Stimulated activated CD8-positive, alpha-beta memory T cell treated with anti-CD3 and anti-CD28 coated beads, Interleukin-12 subunit alpha, Interleukin-12 subunit beta, amount 100 ng/mL, for 24 hours (primary cell): ENCODE data around the gene ARHGAP25.
A peak's percentile ranks its signal among the peaks of the same experiment; 100 is the strongest.
"Not testable (repeated sequence)": the region's sequence is repeated elsewhere in the genome, so short reads cannot be mapped to it uniquely, and the experiment has no call there.

Experiments
- DNase-seq: peaks from one replicate; pipeline ENCODE4 v3.0.0-alpha.2; 2020; ENCODE audit errors: extremely low read depth

The ARHGAP25 gene

DNA sequence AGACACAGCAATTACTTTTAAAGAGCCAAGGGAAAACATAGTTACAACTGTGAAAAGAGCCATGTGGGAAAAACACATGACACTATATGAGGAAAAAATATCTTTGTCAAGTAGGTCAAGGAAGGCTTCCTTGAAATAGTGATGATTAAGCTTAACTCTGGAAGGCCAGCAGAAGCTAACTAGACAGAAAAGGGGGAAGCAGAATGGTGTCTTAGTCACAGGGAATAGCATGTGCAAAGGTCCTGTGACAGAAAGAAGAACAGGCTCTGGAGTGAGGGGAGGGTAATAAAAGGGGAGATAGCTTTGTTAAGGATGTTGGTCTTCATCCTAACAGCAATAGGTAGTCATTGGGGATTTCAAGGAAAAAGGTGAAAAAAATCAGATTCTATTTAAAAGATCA is 64.0 kb downstream of the ARHGAP25 start:
- DNase-seq, result no peak

DNA sequence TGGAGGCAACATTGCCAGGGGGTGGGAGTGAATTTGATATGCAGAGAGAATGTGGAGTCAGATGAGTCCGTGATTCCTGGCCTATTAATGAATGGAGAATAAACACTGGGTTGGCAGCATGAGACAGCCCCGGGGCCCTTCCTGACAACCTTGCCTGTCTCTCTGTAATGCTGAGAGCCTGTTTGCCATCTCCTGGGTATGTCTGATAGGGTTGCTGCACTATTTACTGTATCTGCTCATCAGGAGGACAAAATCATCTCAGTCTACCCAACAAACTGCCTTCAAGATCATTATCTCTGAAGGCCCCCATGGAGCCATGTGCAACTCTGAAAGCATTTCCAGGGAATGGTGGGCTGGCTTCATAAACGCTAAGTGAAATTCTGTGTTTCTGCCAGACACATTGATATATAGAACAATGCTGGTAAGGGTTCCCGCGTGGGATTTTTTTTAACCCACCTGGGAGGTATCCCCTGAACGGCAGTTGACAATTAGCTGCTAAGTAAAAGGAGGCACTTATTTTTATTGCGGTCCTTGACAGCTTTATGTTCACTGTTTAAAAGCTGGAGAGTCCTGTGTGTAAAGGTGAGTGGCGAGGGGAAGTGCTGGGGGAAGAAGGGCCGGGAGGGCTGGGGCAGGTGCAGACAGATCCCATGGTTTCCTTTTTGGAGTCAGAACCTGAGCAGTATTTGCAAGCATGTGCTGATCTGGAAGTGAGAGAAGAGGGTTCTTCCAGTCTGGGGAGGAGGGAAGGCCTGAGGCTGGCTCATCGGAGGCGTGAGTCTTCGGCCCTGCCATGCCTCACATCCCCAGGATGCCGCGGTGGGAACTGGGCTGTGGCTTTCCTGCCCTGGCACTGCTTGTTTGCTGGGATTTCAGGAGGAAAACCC is 64.8 kb downstream of the ARHGAP25 start:
- no peak for DNase-seq

DNA sequence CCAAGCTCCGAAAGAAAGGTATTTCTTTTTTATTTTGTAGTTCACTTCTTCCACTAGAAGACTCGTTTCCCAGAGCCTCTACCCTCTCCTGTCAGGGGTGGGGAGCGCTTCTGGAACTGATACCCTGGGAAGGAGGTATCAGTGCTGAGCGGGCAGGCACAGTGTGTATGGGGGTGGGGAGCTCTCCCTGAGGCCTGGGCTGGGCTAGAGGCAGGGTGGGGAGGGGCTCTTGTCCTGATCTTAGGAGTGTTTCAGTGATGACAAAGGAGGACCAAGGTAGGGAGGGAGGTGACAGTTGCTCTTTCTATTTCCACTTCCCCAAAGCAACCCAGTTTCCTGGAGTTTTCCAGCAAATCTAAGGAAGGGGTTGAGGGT is 65.4 kb downstream of the ARHGAP25 start:
- no peak for DNase-seq

DNA sequence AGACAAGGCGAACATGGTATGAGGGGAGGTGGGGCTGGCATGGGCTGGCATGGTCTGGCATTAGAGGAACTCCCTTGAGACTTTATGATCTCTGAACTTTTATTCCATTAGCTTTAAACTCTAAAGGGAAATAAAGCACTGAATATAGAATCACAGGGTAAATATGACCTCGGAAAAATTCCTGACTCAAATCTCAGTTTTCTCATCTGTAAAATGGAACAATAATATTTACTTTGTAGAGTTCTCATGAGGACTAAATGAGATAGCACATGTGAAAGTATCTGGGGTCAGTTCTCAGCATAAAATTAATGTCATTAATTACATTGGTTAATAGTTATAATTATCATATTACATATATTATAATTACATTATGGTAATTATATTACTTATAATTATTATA is 65.9 kb downstream of the ARHGAP25 start:
- DNase-seq, result no peak

DNA sequence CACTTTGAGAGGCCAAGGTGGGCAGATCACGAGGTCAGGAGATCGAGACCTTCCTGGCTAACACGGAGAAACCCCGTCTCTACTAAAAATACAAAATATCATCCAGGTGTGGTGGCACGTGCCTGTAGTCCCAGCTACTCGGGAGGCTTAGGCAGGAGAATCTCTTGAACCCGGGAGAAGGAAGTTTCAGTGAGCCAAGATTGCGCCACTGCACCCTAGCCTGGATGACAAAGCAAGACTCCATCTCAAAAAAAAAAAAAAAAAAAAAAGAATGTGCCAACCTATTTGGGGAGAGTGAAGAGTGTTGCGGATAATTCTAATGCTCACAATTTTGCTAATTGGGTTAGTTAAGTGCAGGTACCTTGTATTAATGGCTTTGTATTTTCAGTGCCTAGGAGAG is 67.5 kb downstream of the ARHGAP25 start:
- DNase-seq, result not testable (repeated sequence)

DNA sequence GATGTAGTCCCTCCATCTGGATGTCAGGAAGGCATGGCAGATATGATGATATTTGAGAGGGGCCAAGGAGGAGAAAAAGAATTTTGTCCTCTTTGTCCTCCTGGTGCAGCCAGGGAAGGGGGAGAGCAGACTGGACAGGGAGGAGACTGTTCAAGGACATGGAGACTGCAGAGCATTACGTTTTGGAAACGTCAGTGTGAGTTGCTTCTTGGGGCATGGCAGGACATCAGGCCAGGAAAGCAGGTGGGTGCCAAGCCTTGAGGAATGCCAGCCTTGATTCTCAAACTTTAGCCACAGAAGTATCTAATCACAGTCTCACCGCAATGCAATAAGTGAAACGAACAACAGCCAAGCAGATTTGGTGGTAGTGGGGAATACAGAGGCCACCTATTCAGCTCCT is 70.4 kb downstream of the ARHGAP25 start:
- no peak for DNase-seq

DNA sequence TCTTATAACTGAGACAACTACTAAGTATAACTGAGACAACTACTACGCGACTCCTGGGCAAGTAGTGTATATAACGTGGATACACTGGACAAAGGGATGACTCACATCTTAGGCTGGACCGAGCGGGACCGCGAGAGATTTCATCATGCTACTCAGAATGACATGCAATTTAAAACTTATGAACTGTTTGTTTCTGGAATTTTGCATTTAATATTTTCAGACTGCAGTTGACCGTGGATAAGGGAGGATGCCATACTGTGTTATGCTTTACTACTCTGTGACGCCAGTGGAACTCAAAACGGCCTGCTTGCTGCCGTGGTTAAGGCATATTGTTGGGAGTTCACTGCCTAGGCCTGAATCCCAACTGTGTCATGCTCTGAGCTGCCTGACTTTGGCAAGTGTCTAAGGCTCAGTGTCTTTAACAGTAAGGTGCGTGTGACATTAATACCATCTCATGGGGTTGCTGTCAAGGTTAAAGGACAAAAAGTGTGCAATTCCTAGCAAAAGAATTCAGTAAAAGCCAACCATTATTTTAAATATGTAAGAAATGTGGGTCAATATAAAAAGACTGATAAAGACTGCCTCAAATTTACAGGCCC is 72.0 kb downstream of the ARHGAP25 start:
- no peak for DNase-seq

DNA sequence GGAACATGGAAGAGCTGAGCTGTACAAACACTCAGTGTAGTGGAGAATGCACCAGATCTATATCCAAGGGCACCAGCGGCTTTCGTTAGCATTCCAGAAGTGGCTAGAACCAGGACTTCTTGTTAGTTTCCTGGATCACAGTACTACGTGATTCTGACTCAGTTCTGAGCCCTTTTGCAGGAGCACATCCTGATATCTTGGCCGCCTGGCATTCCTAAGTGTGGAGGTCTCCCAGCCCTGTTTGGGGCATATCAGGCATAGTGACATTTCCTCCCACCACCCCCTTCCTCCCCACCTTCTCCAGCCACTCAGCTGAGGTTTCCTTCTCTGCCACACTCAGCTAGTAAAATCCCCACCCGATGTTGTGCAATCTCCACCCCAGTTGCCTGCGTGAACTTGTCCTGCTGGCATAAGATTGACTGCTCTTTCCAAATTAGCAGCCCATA is 73.2 kb downstream of the ARHGAP25 start:
- no peak for DNase-seq

DNA sequence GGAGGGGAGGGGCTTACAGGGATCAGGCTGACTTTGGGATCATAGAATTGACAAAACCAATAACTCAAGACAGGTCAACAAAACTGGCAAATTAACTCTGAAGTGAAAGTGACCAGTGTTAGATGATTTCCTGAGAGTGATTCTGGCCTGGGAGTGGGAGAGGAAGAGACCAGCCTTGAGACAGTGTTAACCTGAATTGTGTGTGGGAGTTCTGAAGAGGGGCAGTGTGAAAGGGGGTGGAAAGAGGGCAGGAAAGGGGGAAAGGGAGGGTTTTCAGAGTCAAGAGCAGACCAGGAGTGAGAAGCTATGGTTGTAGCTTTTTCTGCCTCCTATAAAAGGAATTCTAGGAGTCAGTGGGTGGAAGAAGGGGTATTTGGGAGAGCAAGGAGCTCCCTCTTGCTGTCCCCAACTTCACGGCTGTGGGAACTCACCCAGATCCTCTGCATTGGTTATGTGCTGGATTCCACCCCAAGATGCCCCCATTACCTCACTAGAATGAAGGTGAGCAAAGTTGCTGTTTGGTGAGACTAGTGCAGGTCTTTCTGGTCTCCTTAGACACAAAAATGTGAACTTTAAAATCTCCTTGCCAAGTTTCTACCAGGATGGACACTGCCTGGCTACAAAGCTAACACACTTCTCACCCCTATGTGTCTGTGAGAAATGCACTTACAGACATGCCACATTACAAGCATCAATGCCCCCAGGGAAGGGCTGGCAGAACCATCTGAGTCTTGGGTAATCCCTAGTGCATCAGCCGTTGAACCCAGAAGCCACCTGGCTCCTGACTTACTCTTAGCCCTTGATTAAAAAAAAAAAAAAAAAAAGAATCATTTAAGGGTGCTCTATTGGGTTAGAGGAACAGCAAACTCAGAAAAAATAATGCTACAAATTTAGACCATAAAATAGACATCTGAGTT is 75.0 kb downstream of the ARHGAP25 start:
- no peak for DNase-seq

DNA sequence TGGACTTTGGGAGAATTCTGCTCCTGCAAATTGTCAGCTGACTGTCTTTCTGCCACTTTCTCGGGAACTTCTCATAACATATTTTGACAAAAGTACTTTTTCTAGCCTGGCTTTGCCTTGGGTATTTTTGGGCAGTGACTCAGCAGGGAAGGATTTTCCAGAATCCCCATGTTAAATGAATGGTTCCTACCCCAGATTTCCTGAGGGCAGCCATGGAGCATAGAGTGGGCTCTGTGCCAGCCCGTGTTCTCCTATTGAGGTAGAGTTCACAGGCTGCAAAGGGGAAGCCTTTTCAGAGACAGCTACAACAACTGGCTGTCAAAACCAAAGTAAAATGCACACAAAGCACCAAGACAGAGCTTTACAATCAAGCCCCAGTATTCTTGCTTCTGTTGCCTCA is 76.8 kb downstream of the ARHGAP25 start:
- DNase-seq, result no peak

DNA sequence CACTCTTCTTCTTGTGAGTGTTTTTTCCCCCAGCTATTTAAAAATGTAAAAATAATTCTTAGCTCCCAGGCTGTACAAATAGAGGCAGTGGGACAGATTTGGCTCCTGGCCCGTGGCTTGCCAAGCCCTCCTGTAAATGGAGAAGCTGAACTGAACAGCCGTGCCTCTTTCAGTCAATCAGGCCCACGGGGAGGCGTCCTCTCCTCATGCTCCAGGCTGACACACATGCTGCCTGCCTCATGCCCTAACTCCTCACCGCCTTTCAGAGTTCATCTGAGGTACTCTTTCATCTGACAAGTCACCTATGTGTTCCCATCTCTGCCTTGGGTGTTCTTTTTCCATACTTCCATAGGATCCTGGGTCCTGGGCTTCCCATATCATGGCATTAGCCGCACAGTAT is 77.6 kb downstream of the ARHGAP25 start:
- no peak for DNase-seq

DNA sequence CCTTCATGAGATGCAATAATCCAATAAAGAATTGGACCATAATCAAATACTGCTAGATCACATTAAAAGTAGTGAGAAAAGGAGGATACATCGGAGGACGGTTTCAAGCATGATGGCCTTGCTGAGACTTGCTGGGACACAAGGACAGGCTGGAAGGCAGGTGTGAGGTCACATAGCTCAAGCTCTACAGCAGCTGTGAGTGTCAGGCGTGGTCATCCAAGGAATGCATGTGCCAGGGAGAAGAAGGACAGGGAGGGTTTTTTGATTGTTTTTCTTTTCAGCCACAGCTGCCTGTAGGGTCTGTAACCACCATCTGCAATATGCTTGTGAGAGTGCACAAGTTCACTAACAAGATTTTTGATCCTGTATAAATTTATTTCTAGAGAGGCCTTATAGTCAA is 79.0 kb downstream of the ARHGAP25 start:
- no peak for DNase-seq

DNA sequence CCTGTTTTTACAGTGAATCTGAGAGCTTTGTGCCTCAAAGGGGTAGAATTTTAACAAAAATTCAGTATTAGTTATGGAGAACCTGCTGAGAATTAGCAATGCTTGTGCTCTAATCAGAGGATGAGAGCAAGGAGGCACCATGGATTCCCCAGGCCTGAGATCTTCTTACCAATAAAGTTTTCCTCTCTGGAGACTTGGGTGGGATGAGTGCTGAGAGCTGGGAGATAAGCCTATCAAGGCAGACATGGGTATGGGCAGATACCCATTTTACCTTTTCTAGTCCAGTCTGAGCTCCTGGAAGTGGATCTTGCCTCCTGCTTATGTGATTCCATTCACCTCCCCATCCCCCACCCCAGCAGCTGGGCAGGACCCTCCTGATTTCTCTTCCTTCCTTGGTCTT is 82.7 kb downstream of the ARHGAP25 start:
- DNase-seq, result no peak

DNA sequence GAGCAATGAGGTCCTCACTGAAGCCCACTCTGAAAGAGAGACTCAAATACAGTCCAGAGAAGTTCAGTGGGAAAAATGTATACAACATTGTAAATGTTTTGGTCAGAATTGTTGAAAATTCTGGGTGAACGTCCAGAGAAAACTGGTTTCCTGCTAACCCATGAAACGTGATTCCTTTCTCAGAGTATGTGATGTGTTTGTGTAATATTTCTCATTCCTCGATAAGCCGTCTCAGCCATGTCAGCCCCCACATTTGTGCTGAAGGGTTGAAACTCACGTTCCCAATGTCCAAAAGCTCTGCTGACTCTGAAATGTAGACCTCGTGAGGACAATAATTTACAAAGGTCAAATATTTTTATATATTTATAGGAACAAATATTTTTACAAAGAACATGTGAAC is 84.9 kb downstream of the ARHGAP25 start:
- DNase-seq, result no peak

DNA sequence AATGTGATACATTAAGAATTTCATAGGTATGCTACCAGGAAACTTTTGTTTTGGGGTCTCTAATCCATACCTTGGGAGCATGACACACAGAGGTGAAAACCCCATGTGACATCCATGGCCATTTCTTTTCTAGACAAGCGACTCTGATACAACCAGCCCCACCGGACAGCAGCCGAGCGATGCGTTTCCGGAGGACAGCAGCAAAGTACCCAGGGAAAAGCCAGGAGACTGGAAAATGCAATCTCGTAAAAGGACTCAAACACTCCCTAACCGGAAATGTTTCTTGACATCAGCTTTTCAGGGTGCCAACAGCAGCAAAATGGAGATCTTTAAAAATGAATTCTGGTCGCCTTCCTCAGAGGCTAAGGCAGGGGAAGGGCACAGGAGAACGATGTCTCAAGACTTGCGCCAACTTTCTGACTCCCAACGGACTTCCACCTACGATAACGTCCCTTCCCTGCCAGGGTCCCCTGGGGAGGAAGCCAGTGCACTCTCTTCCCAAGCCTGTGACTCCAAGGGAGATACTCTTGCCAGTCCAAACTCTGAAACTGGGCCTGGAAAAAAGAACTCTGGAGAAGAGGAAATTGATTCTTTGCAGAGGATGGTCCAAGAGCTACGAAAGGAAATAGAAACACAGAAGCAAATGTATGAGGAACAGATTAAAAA is 87.7 kb downstream of the ARHGAP25 start:
- DNase-seq, result no peak

DNA sequence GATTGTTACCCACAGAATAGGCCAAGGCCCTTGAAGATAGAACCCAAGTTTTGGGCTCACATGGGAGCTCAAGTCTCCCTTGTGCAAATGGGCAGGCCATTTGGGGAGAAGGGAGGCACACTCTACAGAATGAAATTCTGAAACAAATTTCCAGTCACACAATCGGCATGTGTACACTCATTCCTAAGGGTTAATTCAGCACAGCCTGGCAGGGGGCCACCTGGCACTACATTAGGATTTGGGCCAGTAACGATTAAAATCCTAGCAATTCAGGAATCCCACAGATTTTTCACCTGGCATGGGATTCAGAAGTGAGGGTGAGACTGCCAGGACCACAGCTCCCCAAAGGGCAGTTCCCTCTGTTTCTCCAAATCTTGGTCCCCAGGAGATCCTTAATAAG is 90.2 kb downstream of the ARHGAP25 start:
- DNase-seq, result no peak

DNA sequence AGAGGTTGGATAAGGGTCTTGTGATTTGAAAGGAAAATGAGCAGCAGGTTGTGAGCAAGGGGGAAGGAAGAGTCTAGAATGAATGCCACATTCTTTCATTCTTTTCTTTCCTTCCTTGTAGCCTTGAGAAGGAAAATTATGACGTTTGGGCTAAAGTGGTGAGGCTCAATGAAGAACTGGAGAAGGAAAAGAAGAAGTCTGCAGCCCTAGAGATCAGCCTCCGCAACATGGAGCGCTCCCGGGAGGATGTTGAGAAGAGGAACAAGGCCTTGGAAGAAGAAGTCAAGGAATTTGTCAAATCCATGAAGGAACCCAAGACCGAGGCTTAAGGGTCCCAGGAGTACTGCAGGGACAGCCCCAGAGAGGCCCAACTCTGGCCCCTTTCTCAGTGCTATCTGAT is 91.3 kb downstream of the ARHGAP25 start:
- no peak for DNase-seq

DNA sequence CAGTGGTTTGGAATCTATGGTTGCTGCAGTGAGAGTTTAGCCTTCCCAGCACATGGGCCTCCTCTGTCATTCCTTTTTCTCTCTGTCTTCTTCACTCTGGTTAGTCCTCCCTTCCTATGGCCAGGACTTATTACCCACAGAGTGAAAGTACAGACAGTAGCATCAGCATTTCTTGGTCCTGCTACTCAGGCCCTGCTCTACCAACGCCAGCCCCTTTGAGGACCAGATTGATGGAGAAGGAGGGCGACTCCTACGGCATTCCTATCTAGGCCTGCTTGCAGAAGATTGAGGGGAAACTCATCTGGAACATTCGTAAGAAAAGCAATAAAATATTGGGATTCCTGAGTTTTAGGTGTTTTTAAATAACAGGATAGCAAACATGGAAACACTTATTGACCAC is 93.1 kb downstream of the ARHGAP25 start:
- DNase-seq, result no peak

DNA sequence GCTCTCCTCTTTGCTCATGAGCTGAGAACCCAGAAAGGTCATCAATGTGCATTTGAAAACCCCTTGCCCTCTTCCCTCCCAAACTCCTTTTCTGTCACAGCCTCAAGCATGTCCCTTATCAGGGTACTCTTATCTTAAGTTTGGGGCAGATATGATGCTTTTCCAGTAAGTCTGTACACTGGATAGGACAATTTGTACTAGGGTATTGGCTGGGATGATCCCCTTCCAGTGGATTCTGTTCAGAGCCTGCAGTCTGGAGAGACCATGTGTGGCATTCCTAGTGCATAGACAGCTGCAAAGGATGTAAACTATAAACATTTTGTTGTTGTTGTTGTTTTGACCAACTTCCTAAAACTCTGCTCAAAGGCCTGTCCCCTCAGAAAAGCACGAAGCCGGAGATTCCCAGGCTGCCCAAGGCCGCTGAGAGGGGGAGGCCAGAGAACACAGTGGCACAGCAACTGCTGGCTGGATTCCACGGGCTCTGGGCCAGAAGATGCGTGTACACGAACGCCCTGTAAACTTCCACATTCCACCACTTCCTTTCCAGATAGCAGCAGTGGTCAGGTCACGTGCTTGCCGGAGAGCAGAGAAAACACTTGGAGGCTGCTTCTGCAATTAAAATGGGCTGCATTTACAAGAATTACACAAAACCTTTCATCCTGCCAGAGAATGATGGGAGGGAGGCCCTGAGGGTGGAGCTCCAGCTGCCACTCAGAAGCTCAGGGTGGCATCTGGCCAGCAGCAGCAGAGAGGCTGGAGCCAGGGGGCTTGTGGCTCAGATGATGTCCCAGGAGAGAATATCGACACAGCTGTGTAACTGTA is 94.5 kb downstream of the ARHGAP25 start:
- peak; percentile 22 for DNase-seq

DNA sequence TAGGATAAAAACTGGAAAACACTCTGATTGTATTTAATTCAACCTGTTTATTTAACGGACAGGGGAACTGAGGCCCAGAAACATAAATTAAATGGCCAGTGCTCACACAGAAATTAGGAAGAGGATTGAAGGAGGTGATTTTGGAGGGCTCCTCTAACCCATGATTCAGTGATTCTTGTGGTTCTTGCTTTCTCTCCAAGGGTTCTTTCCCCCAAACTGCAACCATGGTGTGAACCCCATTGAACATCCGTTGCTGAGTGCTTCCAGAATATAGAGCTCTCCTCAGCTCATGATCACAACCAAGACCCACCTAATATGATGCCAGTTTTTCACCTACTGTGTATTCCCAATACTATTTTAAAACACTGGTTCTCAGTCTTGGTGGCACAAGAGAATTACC is 95.1 kb downstream of the ARHGAP25 start:
- no peak for DNase-seq

DNA sequence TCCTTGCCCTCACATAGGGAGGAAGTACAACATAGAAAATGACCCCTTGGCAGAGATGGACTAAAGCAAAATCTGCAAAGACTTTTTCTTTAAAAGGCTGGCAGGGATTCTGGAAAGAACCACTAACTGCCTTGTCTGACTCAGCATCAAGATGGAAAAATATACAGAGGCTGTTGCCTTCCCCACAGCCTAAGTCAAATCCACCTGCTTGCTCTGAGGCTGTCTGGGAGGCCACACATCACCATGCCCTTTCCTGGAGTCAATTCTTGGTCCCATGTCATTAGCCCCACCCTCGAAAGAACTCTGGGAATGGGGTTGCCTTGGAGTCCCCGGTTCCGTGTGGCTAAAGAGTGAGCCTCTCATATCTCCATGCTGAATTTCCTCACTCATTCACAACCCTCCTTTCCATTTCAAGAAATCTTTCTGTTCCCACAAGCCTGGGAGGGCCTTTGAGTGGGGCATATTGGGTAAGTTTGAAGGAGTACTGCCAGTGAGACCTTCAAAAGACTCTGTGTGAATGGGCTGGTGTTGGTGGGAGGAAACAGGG is 97.1 kb downstream of the ARHGAP25 start:
- no peak for DNase-seq
